B cell (primary cell): ENCODE measurements around the gene SDR9C7. TPM values are rescaled to one million over a fixed set of nuclear protein-coding genes. Genes with fewer than 3 reads are reported as not detected.
"Not testable (repeated sequence)": the region's sequence is repeated elsewhere in the genome, so short reads cannot be mapped to it uniquely, and the experiment has no call there.

Experiments
- ATAC-seq: fragments of 200-7000 bp; cut with Tn5 transposase; one replicate; pipeline ENCODE4 v1.10.0; 2021; ENCODE audit warnings: low read depth, mild to moderate bottlenecking, moderate number of reproducible peaks, moderate library complexity
- CTCF ChIA-PET: fragments of 350-600 bp; sonication (Branson Sonifier 250); formaldehyde crosslinking; loops from one replicate; lab custom pipeline; 2021; ENCODE audit warnings: antibody characterized with exemption, inconsistent platforms; lab: Charles Lee
- POLR2A ChIA-PET: fragments of 350-600 bp; sonication (Branson Sonifier 250); formaldehyde crosslinking; loops from one replicate; lab custom pipeline; 2021; ENCODE audit warnings: antibody characterized with exemption; lab: Charles Lee
- DNase-seq: peaks from one replicate; pipeline ENCODE4 v3.0.0; 2013
- H2AFZ ChIP-seq: 2 replicates; pipeline ENCODE4 v1.6.1; 2012; ENCODE audit warnings: mild to moderate bottlenecking, low read depth, low read length; ENCODE audit not compliant: insufficient read depth, poor library complexity, severe bottlenecking
- H3K27ac ChIP-seq, 2 donors: 1 replicate in 1 of 2; 2 replicates in 1 of 2; pipeline ENCODE4 v1.5.1; 2012 to 2013; ENCODE audit warnings: low read length in 2 of 2, mild to moderate bottlenecking in 2 of 2, moderate library complexity in 1 of 2
- H3K27me3 ChIP-seq, 4 experiments: fragments of 200-600 bp in 1 of 4; sonication (generic) in 1 of 4; replicated peaks in 1 of 4; 1 replicate in 2 of 4; 2 replicates in 2 of 4; pipeline versions ENCODE4 v1.6.1 to v1.7.0; 2013 to 2016; ENCODE audit warnings: low read length in 3 of 4, mild to moderate bottlenecking in 2 of 4, mixed read lengths in 1 of 4, moderate library complexity in 1 of 4; ENCODE audit not compliant: insufficient read depth in 4 of 4, control insufficient read depth in 3 of 4; ENCODE audit errors: control extremely low read depth in 1 of 4
- H3K36me3 ChIP-seq, 2 experiments: replicated peaks in 1 of 2; 1 replicate in 1 of 2; 2 replicates in 1 of 2; pipeline versions ENCODE4 v1.6.1 to v1.7.1; 2013; ENCODE audit warnings: low read length in 1 of 2; ENCODE audit not compliant: insufficient read depth in 2 of 2, control insufficient read depth in 1 of 2; ENCODE audit errors: control extremely low read depth in 1 of 2, extremely low read depth in 1 of 2
- H3K4me1 ChIP-seq, 2 donors: fragments of 200-600 bp in 1 of 2; sonication (generic) in 1 of 2; 1 replicate in 1 of 2; 2 replicates in 1 of 2; pipeline versions ENCODE4 v1.5.1 to v1.6.1; 2013 to 2017; ENCODE audit warnings: low read length in 2 of 2; ENCODE audit not compliant: control insufficient read depth in 2 of 2, insufficient read depth in 2 of 2
- H3K4me2 ChIP-seq: replicated peaks from 2 replicates; pipeline ENCODE3; 2012; ENCODE audit warnings: mild to moderate bottlenecking, low read depth, low read length; ENCODE audit not compliant: poor library complexity, severe bottlenecking
- H3K4me3 ChIP-seq, 5 experiments: fragments of 200-600 bp in 1 of 5; sonication (generic) in 1 of 5; 1 replicate in 3 of 5; 2 replicates in 2 of 5; pipeline versions ENCODE4 v1.5.1 to v1.7.0; 2011 to 2016; ENCODE audit warnings: low read length in 4 of 5, mild to moderate bottlenecking in 4 of 5, low read depth in 2 of 5, control low read depth in 1 of 5, moderate library complexity in 1 of 5; ENCODE audit not compliant: insufficient read depth in 1 of 5; ENCODE audit errors: control extremely low read depth in 1 of 5, extremely low read depth in 1 of 5
- H3K79me2 ChIP-seq: fragments of 200-600 bp; sonication (generic); one replicate; pipeline ENCODE4 v1.6.0; 2016; ENCODE audit warnings: low read length; ENCODE audit not compliant: control insufficient read depth, insufficient read depth
- H3K9ac ChIP-seq: fragments of 200-600 bp; sonication (generic); 2 replicates; pipeline ENCODE4 v1.6.1; 2017; ENCODE audit warnings: mild to moderate bottlenecking, low read length, moderate library complexity
- H3K9me3 ChIP-seq, 3 donors: one replicate each; pipeline versions ENCODE4 v1.6.1 to v1.7.1; 2013; ENCODE audit warnings: low read length in 2 of 3; ENCODE audit not compliant: control insufficient read depth in 2 of 3, insufficient read depth in 1 of 3; ENCODE audit errors: control extremely low read depth in 1 of 3
- H4K20me1 ChIP-seq: 2 replicates; pipeline ENCODE4 v1.6.0; 2012; ENCODE audit warnings: mild to moderate bottlenecking, low read length; ENCODE audit not compliant: insufficient read depth, control insufficient read depth, poor library complexity, severe bottlenecking
- H3K27ac Mint-ChIP-seq: one replicate; pipeline ENCODE4 v1.8.0; 2021; ENCODE audit warnings: mixed read lengths
- H3K27me3 Mint-ChIP-seq: one replicate; pipeline ENCODE4 v1.8.0; 2021; ENCODE audit warnings: mixed read lengths
- H3K4me1 Mint-ChIP-seq: one replicate; pipeline ENCODE4 v1.8.0; 2021; ENCODE audit warnings: mixed read lengths
- H3K4me3 Mint-ChIP-seq: one replicate; pipeline ENCODE4 v1.8.0; 2021; ENCODE audit warnings: mixed read lengths
- H3K9me3 Mint-ChIP-seq: one replicate; pipeline ENCODE4 v1.8.0; 2022; ENCODE audit warnings: mixed read lengths; ENCODE audit not compliant: insufficient read depth
- EZH2 ChIP-seq: IDR thresholded peaks from 2 replicates; pipeline ENCODE4 v1.6.1; 2012; ENCODE audit warnings: borderline replicate concordance, low read depth, mild to moderate bottlenecking, moderate library complexity, low read length; ENCODE audit not compliant: insufficient read depth, poor library complexity, severe bottlenecking
- WGBS: methylation state at CpG from one replicate; pipeline ENCODE4 v1.1.5; 2013; ENCODE audit warnings: missing lambda C conversion rate; ENCODE audit not compliant: insufficient coverage; 5-methylcytosine and 5-hydroxymethylcytosine counted together
- intact Hi-C: fragments of 100-400 bp; cut with micrococcal nuclease; formaldehyde crosslinking; loops from one replicate; pipeline ENCODE4 v1.10.0; 2022
- polyA plus RNA-seq: library from polyadenylated mRNA; depleted of rRNA; stranded (reverse); fragments of >200 nt; gene quantifications from 2 replicates; pipeline ENCODE4 v1.2.3, GENCODE V29; 2012
- total RNA-seq, 2 donors: library from RNA; stranded (reverse); fragments of 120-200 nt in 1 of 2; gene quantifications; 1 replicate in 1 of 2; 2 replicates in 1 of 2; pipeline versions ENCODE4 v1.2.3 to v1.2.4, GENCODE V29; 2013 to 2022

The SDR9C7 gene
- total and polyA plus RNA-seq, 2 donors (not counting 1 experiment from before 2014, with no cell fraction given), result not detected

DNA sequence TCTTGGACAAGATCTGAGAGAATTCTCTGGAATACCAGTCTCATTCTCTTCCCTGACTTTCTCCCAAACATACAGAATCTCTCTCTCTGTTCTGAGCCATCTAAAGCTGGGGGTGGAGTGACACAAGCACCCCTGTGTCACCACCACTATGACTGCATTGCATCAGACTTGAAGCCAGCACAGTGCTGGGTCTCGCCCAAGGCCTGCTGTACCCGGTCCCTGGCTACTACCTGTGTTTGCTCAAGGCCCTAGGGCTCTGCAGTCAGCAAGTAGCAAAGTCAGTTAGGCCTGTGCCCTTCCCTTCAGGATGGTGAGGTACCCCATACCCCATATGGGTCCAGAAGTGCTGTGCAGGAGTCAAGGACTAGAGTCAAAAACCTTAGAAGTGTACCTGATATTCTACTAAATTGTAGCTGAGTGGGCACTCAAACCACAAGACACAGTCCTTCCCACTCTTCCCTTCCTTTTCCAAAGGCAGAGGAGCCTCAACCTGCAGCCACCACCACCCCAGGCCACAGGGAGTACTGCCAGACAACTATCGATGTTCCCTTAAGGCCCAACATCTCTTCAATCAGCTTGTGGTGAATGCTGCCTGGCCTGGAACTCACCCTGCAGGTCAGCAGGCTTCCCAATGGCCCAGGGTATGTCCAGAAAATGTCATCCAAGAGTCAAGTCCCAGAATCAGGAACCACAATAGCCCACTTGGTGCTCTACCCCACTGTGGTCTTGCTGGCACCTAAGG, 44.4 kb upstream of the SDR9C7 start:
- no peak overlapping the region for H2AFZ ChIP-seq
- CTCF ChIA-PET, result no interaction called here

GRCh38 chr12:56977361-56977760, 43.2 kb upstream of the SDR9C7 start:
- CTCF ChIA-PET, H3K4me3 Mint-ChIP-seq, H3K9me3 ChIP-seq, H4K20me1 ChIP-seq, intact Hi-C loops, H3K4me1 ChIP-seq, H3K9me3 Mint-ChIP-seq, H3K27ac ChIP-seq, H3K27me3 Mint-ChIP-seq, H3K27ac Mint-ChIP-seq, H3K9ac ChIP-seq, POLR2A ChIA-PET, H2AFZ ChIP-seq, ATAC-seq, H3K27me3 ChIP-seq, H3K36me3 ChIP-seq, H3K4me3 ChIP-seq, DNase-seq, H3K4me1 Mint-ChIP-seq, H3K79me2 ChIP-seq, H3K4me2 ChIP-seq: not testable (repeated sequence)
- no CpG with 5 or more reads among the region's 4 CpGs for WGBS

More for the DNA sequence above, 44.4 kb upstream of the SDR9C7 start:
- intact Hi-C loops, result no loop called here
- H3K27me3 Mint-ChIP-seq, result no peaks in the 10 kb centered on the region
- POLR2A ChIA-PET, result no interaction called here
- Histone ChIP-seq H4K20me1 (no peaks in the 10 kb centered on the region), H3K4me3 (no peak overlapping the region), H3K9me3 (no peaks in the 10 kb centered on the region), H3K9ac (no peak overlapping the region), H3K36me3 (no peaks in the 10 kb centered on the region), H3K4me1 (no peaks in the 10 kb centered on the region), H3K27ac (no peak overlapping the region), H3K79me2 (no peaks in the 10 kb centered on the region), H3K27me3 (no peaks in the 10 kb centered on the region), H3K4me2 (no peak overlapping the region)
- no peak for DNase-seq
- H3K9me3 Mint-ChIP-seq, result no peaks in the 10 kb centered on the region
- TF ChIP-seq EZH2, result no peak
- ATAC-seq, result no peak
- no peak overlapping the region for H3K27ac Mint-ChIP-seq
- 97% methylated on average over 3 of the region's 3 CpGs for WGBS
- no peak overlapping the region for H3K4me3 Mint-ChIP-seq
- no peaks in the 10 kb centered on the region for H3K4me1 Mint-ChIP-seq

GRCh38 chr12:56974224-56974623, 40.0 kb upstream of the SDR9C7 start:
- H3K9me3 Mint-ChIP-seq, POLR2A ChIA-PET, H3K4me3 ChIP-seq, H3K27me3 ChIP-seq, intact Hi-C loops, CTCF ChIA-PET, H4K20me1 ChIP-seq, H3K36me3 ChIP-seq, H3K4me3 Mint-ChIP-seq, H3K4me1 ChIP-seq, ATAC-seq, H2AFZ ChIP-seq, H3K27ac Mint-ChIP-seq, H3K9me3 ChIP-seq, H3K4me1 Mint-ChIP-seq, H3K79me2 ChIP-seq, H3K27me3 Mint-ChIP-seq, DNase-seq, H3K9ac ChIP-seq, H3K4me2 ChIP-seq, H3K27ac ChIP-seq: not testable (repeated sequence)
- WGBS, result no CpG with 5 or more reads among the region's 3 CpGs

DNA sequence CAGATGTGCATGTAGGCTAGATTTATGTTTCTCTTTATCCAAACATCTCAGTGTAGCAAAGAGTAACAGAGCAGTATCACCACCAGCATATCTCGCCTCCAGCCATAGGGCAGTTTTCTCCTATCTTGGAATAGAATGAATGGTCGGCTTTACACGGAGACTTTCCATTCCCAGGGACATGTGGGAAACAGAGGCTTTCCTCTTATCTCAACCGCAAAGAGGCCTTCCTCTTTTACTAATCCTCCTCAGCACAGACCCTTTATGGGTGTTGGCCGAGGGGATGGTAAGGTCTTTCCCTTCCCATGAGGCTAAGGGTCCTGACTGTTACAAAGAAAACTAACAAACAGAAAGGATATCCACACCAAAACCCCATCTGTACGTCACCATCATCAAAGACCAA, 34.7 kb upstream of the SDR9C7 start:
- H3K79me2 ChIP-seq, DNase-seq, intact Hi-C loops, H3K27me3 Mint-ChIP-seq, ATAC-seq, H3K27me3 ChIP-seq, H3K27ac Mint-ChIP-seq, H3K36me3 ChIP-seq, H3K4me1 ChIP-seq, H3K4me3 Mint-ChIP-seq, H3K9me3 ChIP-seq, H3K4me1 Mint-ChIP-seq, H3K4me3 ChIP-seq, CTCF ChIA-PET, POLR2A ChIA-PET, H2AFZ ChIP-seq, H3K9ac ChIP-seq, H3K9me3 Mint-ChIP-seq, H3K4me2 ChIP-seq, H4K20me1 ChIP-seq, H3K27ac ChIP-seq: not testable (repeated sequence)
- WGBS, result no CpG with 5 or more reads among the region's 6 CpGs
